ENCODE measurements around the gene TFEB.

The TFEB gene

GRCh38 chr6:41648070-41648585 is 87.3 kb downstream of the TFEB start:
- no peak for DNase-seq

- DNase-seq, result no peak
Measured at GRCh38 chr6:41647061-41647511, 88.3 kb downstream of the TFEB start.

- DNase-seq, result no peak
Measured at GRCh38 chr6:41646026-41646795, 89.2 kb downstream of the TFEB start.

GRCh38 chr6:41645007-41645618 is 90.3 kb downstream of the TFEB start:
- no peak for DNase-seq

- DNase-seq, result no peak
Measured at GRCh38 chr6:41644297-41644879, 91.0 kb downstream of the TFEB start.

- no peak for DNase-seq
Measured at GRCh38 chr6:41643899-41644269, 91.5 kb downstream of the TFEB start.

GRCh38 chr6:41642960-41643898 is 92.2 kb downstream of the TFEB start:
- DNase-seq, result no peak

GRCh38 chr6:41642090-41642959 is 93.1 kb downstream of the TFEB start:
- DNase-seq, result no peak

GRCh38 chr6:41641352-41641925 is 94.0 kb downstream of the TFEB start:
- no peak for DNase-seq

- DNase-seq, result no peak
Measured at GRCh38 chr6:41640426-41640825, 95.0 kb downstream of the TFEB start.

- DNase-seq, result no peak
Measured at GRCh38 chr6:41639809-41640371, 95.5 kb downstream of the TFEB start.

- DNase-seq, result no peak
Measured at GRCh38 chr6:41638935-41639808, 96.2 kb downstream of the TFEB start.

GRCh38 chr6:41638002-41638934 is 97.1 kb downstream of the TFEB start, which contains the start of gene MDFI:
MDFI (plus strand) TSS chr6:41638468; CDS start chr6:41638750, 282 bp downstream.
- no peak for DNase-seq

- DNase-seq, result no peak
Measured at GRCh38 chr6:41637194-41638001, 98.0 kb downstream of the TFEB start.

GRCh38 chr6:41636833-41637193 is 98.6 kb downstream of the TFEB start:
- no peak for DNase-seq

GRCh38 chr6:41635365-41635764 is 100.0 kb downstream of the TFEB start:
- no peak for DNase-seq

GRCh38 chr6:41634657-41635056 is 100.8 kb downstream of the TFEB start:
- DNase-seq, result no peak

All from GF-D8 (cell line).